Posterior vena cava (tissue), 2 donors: ENCODE data around the gene SUSD3. TPM values are rescaled to one million over a fixed set of nuclear protein-coding genes. Genes with fewer than 3 reads are reported as not detected.
"Not testable (repeated sequence)": the region's sequence is repeated elsewhere in the genome, so short reads cannot be mapped to it uniquely, and the experiment has no call there.

Experiments used
- DNase-seq: peaks from one replicate; pipeline ENCODE4 v3.0.0-alpha.2; 2020; ENCODE audit warnings: low spot score
- intact Hi-C, 2 donors: fragments of 100-400 bp; cut with DNase I; formaldehyde crosslinking; loops; one replicate each; pipeline versions ENCODE4 v1.14.1 to v1.14.2; 2022 to 2023
- total RNA-seq, 2 donors: library from RNA; stranded (reverse); fragmentation: NEBNext Ultra II Directional; extraction: Animal tissue kit (Norgen Biotek cat#: 25700); gene quantifications; one replicate each; pipeline ENCODE4 v1.2.1, GENCODE V29; 2021
- donor health status: DM: yes; HTN: yes; CAD: no.
- donor health status: DM: yes; HTN: yes; CAD: no.

The SUSD3 gene
- total RNA-seq, 2 donors from 2014 or later, result 1.4 to 5.2 TPM

- intact Hi-C loops, result loop anchor here (5.0 to 10.0 kb wide), 2 partner anchors 358 to 650 kb away; partner anchors contain the start of genes FAM120A (in 1 of the 2) and FAM120AOS (in 1 of the 2)
Observed at GRCh38 chr9:93096811-93097382, 38.4 kb downstream of the SUSD3 start.

DNA sequence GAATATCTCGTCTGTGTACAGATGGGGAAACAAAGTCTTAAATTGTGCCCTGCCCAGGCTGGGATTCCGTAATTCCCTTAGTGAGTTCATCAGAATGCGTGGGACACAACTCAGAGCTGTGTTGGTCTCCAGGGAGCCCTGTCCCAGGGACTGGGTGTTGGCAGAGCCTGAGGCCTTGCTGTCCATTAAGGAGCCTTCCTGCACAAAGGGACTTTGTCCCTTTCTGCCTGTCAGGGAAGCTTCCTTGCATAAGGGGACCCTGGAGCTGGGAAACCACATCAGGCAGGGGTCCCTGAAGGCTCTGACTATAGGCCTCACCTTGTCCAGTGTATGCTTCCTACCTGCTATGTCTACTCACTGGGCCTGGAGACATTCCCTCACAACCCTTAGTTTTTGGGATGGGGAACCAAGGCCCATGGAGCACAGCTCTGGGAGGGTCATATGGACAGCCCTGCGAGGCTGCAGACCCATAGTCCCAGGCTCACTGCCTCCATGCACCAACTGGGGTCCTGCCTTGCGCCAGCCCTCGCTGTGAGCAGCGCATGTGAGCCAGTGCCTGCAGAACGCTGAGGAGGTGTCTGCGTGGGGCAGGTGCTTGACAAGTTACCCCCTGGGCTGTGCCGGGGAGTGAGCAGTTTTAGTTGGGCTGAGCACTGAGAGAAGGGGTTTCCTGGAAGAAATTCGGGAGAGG lies 39.2 kb downstream of the SUSD3 start:
- intact Hi-C loops, result loop anchor here (5.0 to 10.0 kb wide), 2 partner anchors 357 to 650 kb away; partner anchors contain the start of genes FAM120A (in 1 of the 2) and FAM120AOS (in 1 of the 2)
- peak; percentile 74 for DNase-seq

More at GRCh38 chr9:93096811-93097382, 38.4 kb downstream of the SUSD3 start:
- peak; percentile 79 for DNase-seq

DNA sequence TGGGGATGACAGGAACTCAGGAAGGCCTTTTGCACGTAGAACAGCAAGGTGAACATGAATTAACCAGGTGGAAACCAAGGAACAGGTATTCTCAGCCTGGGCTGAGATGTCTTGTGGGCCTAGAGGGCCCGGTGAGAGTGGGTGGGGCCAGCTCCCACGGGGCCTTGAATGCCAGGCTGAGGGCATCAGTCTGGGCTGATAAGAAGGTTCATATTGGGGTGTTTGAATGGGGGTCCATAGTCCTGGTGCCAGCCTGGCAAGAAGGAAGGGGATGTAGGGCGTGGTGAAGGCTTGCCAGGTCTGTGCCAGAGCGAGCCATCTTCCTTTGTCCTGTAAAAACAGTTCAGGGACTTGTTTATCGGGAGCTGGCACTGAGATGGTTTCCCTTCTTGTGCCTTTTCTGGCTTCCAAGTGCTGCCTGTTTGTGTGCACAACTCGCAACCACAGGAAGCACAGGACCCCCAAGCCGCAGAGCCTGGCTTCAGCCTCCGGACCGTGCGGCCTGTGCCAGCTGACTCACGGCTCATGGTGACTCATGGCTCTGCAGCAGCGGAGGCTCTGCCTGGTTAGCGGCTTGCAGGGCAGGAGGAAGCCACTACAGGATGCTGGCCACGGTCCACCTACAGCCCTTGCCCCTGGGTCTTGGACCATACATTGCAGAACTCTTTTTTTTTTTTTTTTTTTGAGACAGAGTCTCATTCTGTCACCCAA lies 39.9 kb downstream of the SUSD3 start:
- peak; percentile 98 for DNase-seq
- intact Hi-C loops, result loop anchor here (5.0 to 10.0 kb wide), 2 partner anchors 356 to 651 kb away; partner anchors contain the start of genes FAM120A (in 1 of the 2) and FAM120AOS (in 1 of the 2)

GRCh38 chr9:93099551-93100275 lies 41.2 kb downstream of the SUSD3 start:
- DNase-seq, result peak; percentile 65
- intact Hi-C loops, result loop anchor here (5.0 to 10.0 kb wide), 2 partner anchors 355 to 652 kb away; partner anchors contain the start of genes FAM120A (in 1 of the 2) and FAM120AOS (in 1 of the 2)

- intact Hi-C loops, result no loop called here
- DNase-seq, result peak; percentile 35
Observed at GRCh38 chr9:93100276-93100636, 41.8 kb downstream of the SUSD3 start.

- peak; percentile 47 for DNase-seq
- intact Hi-C loops, result not testable (repeated sequence)
Observed at GRCh38 chr9:93101086-93101485, 42.6 kb downstream of the SUSD3 start.

DNA sequence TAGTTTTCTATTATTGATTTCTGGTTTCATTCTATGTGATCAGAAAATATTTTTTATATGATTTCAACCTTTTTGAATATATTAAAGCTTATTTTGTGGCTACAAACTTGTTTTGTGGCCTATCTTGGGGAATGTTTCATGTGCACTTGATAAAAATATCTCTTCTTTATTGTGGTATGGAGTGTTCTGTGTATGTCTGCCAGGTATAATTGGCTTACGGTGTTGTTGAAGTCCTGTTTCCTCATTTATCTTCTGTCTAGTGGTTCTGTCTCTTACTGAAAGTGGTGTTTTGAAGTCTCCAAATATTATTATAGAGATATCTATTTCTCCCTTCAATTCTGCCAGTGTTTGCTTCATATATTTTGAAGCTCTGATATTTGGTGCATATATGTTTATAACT lies 47.1 kb downstream of the SUSD3 start:
- intact Hi-C loops, result no loop called here
- no peak for DNase-seq

DNA sequence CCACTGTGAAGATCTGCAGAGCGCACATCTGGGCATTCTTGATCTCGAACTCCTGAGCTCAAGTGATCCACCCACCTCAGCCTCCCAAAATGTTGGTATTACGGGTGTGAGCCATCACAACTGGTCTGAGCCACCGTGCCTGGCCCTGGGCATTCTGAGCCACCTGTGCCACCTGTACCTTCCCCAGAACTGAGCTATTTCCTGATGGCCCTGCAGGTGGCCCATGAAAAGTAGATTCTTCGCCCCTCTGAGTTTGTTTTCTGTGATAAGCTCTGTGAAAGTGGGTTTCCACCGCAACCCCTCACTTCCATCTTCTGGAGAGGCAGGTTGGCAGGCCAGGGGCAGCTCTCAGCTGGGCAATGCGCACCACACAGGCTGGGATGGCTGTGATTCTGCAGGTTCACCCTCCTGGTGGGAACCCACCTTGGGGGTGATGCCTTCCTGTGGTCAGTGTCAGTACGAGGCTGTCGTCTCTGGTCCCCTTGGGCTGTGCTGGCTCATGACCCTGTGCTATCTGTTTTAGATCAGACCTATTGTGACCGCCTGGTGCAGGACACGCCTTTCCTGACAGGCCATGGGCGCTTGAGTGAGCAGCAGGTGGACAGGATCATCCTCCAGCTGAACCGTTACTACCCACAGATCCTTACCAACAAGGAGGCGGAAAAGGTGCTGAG lies 48.8 kb downstream of the SUSD3 start:
- intact Hi-C loops, result no loop called here
- peak; percentile 64 for DNase-seq

DNA sequence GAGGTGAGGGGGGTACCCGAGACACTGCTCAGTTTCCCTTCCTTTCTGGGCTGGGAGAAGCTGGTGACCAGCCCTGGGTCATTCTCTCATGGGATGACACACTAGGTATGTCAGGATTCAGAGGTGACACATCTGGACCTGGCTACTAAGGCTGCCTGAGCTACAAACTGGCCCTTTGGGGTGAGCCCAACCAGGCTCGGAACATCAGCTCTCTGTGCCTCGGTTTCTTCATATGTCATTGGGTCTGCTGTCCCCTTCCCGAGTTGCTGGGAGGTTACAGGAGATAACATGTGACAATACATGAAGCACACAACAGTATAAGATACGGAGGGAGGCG lies 49.3 kb downstream of the SUSD3 start:
- intact Hi-C loops, result no loop called here

DNA sequence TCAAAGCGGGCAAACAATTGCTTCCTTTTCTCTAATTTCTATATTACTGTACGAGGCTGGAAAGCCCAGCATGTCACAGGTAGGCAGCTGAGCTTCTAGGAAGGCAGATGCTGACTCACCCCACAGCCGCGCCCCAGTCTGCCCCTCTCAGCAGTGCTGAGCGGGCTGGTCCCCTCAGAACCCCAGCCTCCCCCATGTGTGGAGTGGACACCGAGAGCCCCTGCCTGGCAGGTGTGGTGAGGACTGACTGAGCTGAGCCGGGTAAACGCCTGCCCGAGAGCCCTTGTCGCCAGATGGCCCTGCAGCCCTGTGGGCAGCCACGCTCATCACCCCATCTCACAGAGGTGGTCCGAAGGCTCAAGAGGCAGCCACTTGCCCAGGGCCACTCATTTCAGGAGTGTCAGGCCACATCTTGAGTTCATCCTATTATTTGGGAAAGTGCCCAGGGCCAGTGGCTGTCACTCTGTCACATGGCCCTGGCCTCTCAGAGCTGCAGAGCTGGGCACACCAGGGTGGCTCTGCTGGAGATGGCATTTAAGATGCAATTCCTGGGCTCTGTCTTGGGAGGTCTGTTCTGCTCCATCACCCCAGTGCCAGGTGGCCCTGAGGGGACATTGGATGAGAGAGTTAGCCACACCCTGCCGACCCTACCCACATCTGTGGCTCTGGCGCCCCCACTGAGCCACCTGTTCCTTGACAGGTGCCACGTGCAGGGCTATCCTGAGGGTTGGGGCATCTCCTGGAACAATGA lies 50.0 kb downstream of the SUSD3 start:
- DNase-seq, result peak; percentile 76
- intact Hi-C loops, result no loop called here

More for the DNA sequence above, 49.3 kb downstream of the SUSD3 start:
- DNase-seq, result no peak

- intact Hi-C loops, result no loop called here
- DNase-seq, result peak; percentile 74
Observed at GRCh38 chr9:93110311-93110855, 51.9 kb downstream of the SUSD3 start.

DNA sequence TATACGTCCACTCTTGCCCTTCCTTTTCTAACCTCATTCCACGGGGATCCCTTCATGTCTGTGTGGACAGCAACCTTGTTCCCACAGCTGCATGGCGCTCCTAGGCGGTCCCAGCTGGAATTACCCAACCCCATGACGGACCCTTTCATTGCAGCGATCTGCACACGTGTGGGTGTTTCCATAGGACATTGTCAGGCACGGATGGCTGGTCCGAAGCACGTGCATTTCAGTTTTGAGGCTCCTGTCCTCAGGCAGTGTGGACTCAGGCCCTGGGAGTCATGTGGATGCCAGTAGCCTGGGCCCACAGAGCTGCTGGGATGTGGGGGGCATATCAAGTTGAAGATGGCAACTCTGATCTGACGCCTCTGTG lies 52.5 kb downstream of the SUSD3 start:
- intact Hi-C loops, result no loop called here

GRCh38 chr9:93111371-93112115 lies 53.0 kb downstream of the SUSD3 start:
- intact Hi-C loops, result no loop called here
- peak; percentile 80 for DNase-seq

More for the DNA sequence above, 52.5 kb downstream of the SUSD3 start:
- DNase-seq, result peak; percentile 76

- DNase-seq, result peak; percentile 76
- intact Hi-C loops, result no loop called here
Observed at GRCh38 chr9:93112116-93112863, 53.8 kb downstream of the SUSD3 start.

GRCh38 chr9:93112864-93113389 lies 54.4 kb downstream of the SUSD3 start:
- intact Hi-C loops, result no loop called here
- DNase-seq, result peak; percentile 66
